HCT116 (cell line): ENCODE measurements around the gene SESN1. TPM values are rescaled to one million over a fixed set of nuclear protein-coding genes. Genes with fewer than 3 reads are reported as not detected.

Source experiments
- ATAC-seq: fragments of 200-7000 bp; cut with Tn5 transposase; 2 replicates; pipeline ENCODE4 v1.9.1; 2020; ENCODE audit warnings: mild to moderate bottlenecking, moderate library complexity
- BruUV-seq: library from RNA; stranded (reverse); fragments of 400-500 nt; replicated peaks from 2 replicates; lab custom pipeline; 2021; lab: Mats Ljungman, UMichigan
- CTCF ChIA-PET: fragments of 300-600 bp; sonication (Branson Sonifier 250); formaldehyde crosslinking; loops from one replicate; lab custom pipeline; 2021; ENCODE audit warnings: antibody characterized with exemption; lab: Charles Lee
- POLR2A ChIA-PET: fragments of 300-600, 350-600 bp; sonication (Branson Sonifier 250); formaldehyde crosslinking; loops from one replicate; lab custom pipeline; 2021; ENCODE audit warnings: antibody characterized with exemption; lab: Charles Lee
- RAD21 ChIA-PET, 2 experiments: fragments of 300-600 bp; sonication (Branson Sonifier 250); formaldehyde crosslinking; loops; one replicate each; lab custom pipeline; 2023; ENCODE audit warnings: low total read pairs in 2 of 2; ENCODE audit not compliant: uncharacterized antibody in 2 of 2, unreplicated experiment in 2 of 2, low non-redundant PET in 1 of 2; lab: Charles Lee
- DNase-seq: peaks from one replicate; pipeline ENCODE4 v3.0.0-alpha.2; 2010; ENCODE audit warnings: low read depth, low spot score
- H2AFZ ChIP-seq: fragments of 200-600 bp; shearing (Covaris generic), sonication (generic); 2 replicates; pipeline ENCODE4 v1.6.1; 2017; ENCODE audit warnings: low read depth, mixed run types, mixed read lengths, antibody characterized with exemption, low read length; ENCODE audit not compliant: poor library complexity, severe bottlenecking
- H3K27ac ChIP-seq: 2 replicates; pipeline ENCODE4 v1.5.1; 2012; ENCODE audit warnings: low read depth, low read length
- H3K27me3 ChIP-seq: fragments of 200-600 bp; sonication (generic); 2 replicates; pipeline ENCODE4 v1.6.1; 2016; ENCODE audit warnings: mixed run types, low read length, mixed read lengths; ENCODE audit not compliant: insufficient read depth
- H3K36me3 ChIP-seq, 2 experiments: fragments of 200-500 bp in 1 of 2; fragments of 200-600 bp in 1 of 2; sonication (Bioruptor generic) in 1 of 2; sonication (generic) in 1 of 2; 2 replicates each; pipeline versions ENCODE4 v1.5.1 to v1.6.1; 2014 to 2016; ENCODE audit warnings: low read length in 2 of 2, inconsistent platforms in 1 of 2, mixed read lengths in 1 of 2, mixed run types in 1 of 2; ENCODE audit not compliant: insufficient read depth in 2 of 2, control insufficient read depth in 1 of 2
- H3K4me1 ChIP-seq, 2 experiments: fragments of 200-600 bp in 1 of 2; sonication (generic) in 1 of 2; 2 replicates each; pipeline versions ENCODE4 v1.5.1 to v1.6.1; 2012 to 2017; ENCODE audit warnings: low read length in 2 of 2, inconsistent platforms in 1 of 2, mild to moderate bottlenecking in 1 of 2, mixed read lengths in 1 of 2, mixed run types in 1 of 2, moderate library complexity in 1 of 2; ENCODE audit not compliant: insufficient read depth in 2 of 2, control insufficient read depth in 1 of 2
- H3K4me2 ChIP-seq: fragments of 200-600 bp; sonication (generic); 2 replicates; pipeline ENCODE4 v1.6.1; 2017; ENCODE audit warnings: mixed run types, low read length, mixed read lengths
- H3K4me3 ChIP-seq, 2 experiments: fragments of 200-600 bp in 1 of 2; sonication (generic) in 1 of 2; replicated peaks in 1 of 2; 2 replicates each; pipeline ENCODE4 v1.5.1; 2011 to 2016; ENCODE audit warnings: low read length in 2 of 2, control low read depth in 1 of 2, low read depth in 1 of 2, mild to moderate bottlenecking in 1 of 2, mixed read lengths in 1 of 2, mixed run types in 1 of 2
- H3K79me2 ChIP-seq: fragments of 200-600 bp; sonication (generic); 2 replicates; pipeline ENCODE4 v1.6.1; 2017; ENCODE audit warnings: mild to moderate bottlenecking, mixed run types, low read length, moderate library complexity, mixed read lengths; ENCODE audit not compliant: insufficient read depth
- H3K9ac ChIP-seq: fragments of 200-600 bp; sonication (generic); 2 replicates; pipeline ENCODE4 v1.6.1; 2016; ENCODE audit warnings: low read length, mixed read lengths
- H3K9me2 ChIP-seq: fragments of 200-600 bp; sonication (generic), shearing (Covaris generic); 2 replicates; pipeline ENCODE4 v1.6.1; 2017; ENCODE audit warnings: mixed run types, mild to moderate bottlenecking, moderate library complexity; ENCODE audit not compliant: insufficient read depth
- H3K9me3 ChIP-seq, 2 experiments: fragments of 200-500 bp in 1 of 2; fragments of 200-600 bp in 1 of 2; sonication (Bioruptor generic) in 1 of 2; sonication (generic) in 1 of 2; 2 replicates each; pipeline ENCODE4 v1.6.1; 2014 to 2017; ENCODE audit warnings: low read length in 2 of 2, mixed read lengths in 2 of 2, inconsistent platforms in 1 of 2, low read depth in 1 of 2, mild to moderate bottlenecking in 1 of 2, mixed run types in 1 of 2, moderate library complexity in 1 of 2; ENCODE audit not compliant: control insufficient read depth in 1 of 2, insufficient read depth in 1 of 2
- H4K20me1 ChIP-seq: fragments of 200-600 bp; sonication (generic), shearing (Covaris generic); 2 replicates; pipeline ENCODE4 v1.6.1; 2017; ENCODE audit warnings: mixed run types, mild to moderate bottlenecking, moderate library complexity; ENCODE audit not compliant: insufficient read depth
- CEBPB ChIP-seq: IDR thresholded peaks from 2 replicates; pipeline ENCODE4 v1.6.1; 2012; ENCODE audit warnings: low read depth
- EGR1 ChIP-seq: IDR thresholded peaks from 2 replicates; pipeline ENCODE4 v1.6.1; 2012; ENCODE audit warnings: low read depth
- ELF1 ChIP-seq: IDR thresholded peaks from 2 replicates; pipeline ENCODE4 v1.6.1; 2012; ENCODE audit warnings: low read depth, borderline replicate concordance
- EZH2 ChIP-seq: fragments of 200-600 bp; sonication (generic); IDR thresholded peaks from 2 replicates; pipeline ENCODE4 v1.6.1; 2017; ENCODE audit warnings: antibody characterized with exemption, mixed run types
- EZH2phosphoT487 ChIP-seq: fragments of 200-600 bp; IDR thresholded peaks from 2 replicates; pipeline ENCODE4 v1.6.1; 2018; ENCODE audit warnings: antibody characterized with exemption, borderline replicate concordance
- JUND ChIP-seq: IDR thresholded peaks from 2 replicates; pipeline ENCODE4 v1.6.1; 2012
- POLR2AphosphoS5 ChIP-seq: IDR thresholded peaks from 2 replicates; pipeline ENCODE4 v1.6.1; 2011; ENCODE audit warnings: mild to moderate bottlenecking, low read depth, low read length, moderate library complexity
- RAD21 ChIP-seq: IDR thresholded peaks from 2 replicates; pipeline ENCODE4 v1.6.1; 2012; ENCODE audit warnings: low read depth, mild to moderate bottlenecking
- SIN3A ChIP-seq: IDR thresholded peaks from 2 replicates; pipeline ENCODE4 v1.6.1; 2012; ENCODE audit warnings: low read depth
- SRF ChIP-seq: IDR thresholded peaks from 2 replicates; pipeline ENCODE4 v1.6.1; 2012; ENCODE audit warnings: low read depth
- TCF7L2 ChIP-seq: IDR thresholded peaks from 2 replicates; pipeline ENCODE4 v1.7.0; 2011; ENCODE audit warnings: borderline replicate concordance, inconsistent platforms; ENCODE audit not compliant: insufficient read depth, insufficient read length; ENCODE audit errors: extremely low read depth
- ZNF274 ChIP-seq: fragments of 200-500 bp; sonication (Bioruptor generic); IDR thresholded peaks from 2 replicates; pipeline ENCODE4 v1.6.1; 2014; ENCODE audit warnings: mild to moderate bottlenecking, low read depth, low read length, inconsistent platforms
- intact Hi-C: fragments of 100-400 bp; cut with micrococcal nuclease; formaldehyde crosslinking; loops from 2 replicates; pipeline ENCODE4 v1.10.0; 2022
- total RNA-seq: library from RNA; stranded (reverse); gene quantifications from one replicate; pipeline ENCODE4 v1.2.1, GENCODE V29; 2021; ENCODE audit not compliant: unreplicated experiment
- TF ChIP-seq, protein P1 (sequence below): IDR thresholded peaks from 2 replicates; pipeline ENCODE4 v1.6.1; 2012
- TF ChIP-seq, protein P2 (sequence below): IDR thresholded peaks from 2 replicates; pipeline ENCODE4 v1.6.1; 2012; ENCODE audit warnings: low read depth

Gene SESN1
- total RNA-seq, 1 experiment from 2014 or later = 9.3 TPM

DNA sequence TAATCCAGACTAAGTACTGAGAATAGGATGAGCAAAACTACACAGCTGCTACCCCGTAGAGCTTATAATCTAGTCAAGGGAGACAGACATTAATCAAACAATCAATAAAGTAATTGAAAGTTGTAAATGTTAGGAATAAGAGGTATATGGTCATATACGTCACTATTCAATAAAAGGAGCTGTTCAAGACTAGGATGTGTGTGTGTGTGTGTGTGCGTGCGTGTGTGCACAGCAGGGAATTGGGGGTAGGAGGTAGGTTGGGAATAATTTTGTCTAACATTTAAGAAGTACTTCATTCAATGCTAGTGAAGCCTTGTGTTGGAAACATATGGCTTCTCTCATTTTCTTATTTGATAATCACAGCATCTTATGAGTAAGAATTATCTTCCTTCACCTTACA, 41.8 kb downstream of the SESN1 start:
- intact Hi-C loops = no loop called here
- Histone ChIP-seq H2AFZ (no peak overlapping the region), H4K20me1 (no peaks in the 10 kb centered on the region), H3K4me2 (no peak overlapping the region), H3K27me3 (no peaks in the 10 kb centered on the region), H3K9ac (no peak overlapping the region), H3K9me2 (no peaks in the 10 kb centered on the region), H3K36me3 (no peaks in the 10 kb centered on the region), H3K27ac (no peak overlapping the region), H3K4me3 (no peak overlapping the region), H3K4me1 (peaks cover 0 to 12% of the 10 kb centered on the region in 2 experiments; a peak in 2 of 4 replicates), H3K79me2 (no peaks in the 10 kb centered on the region), H3K9me3 (no peaks in the 10 kb centered on the region)
- no peak for DNase-seq
- no peak for ATAC-seq
- CTCF ChIA-PET = no interaction called here
- RAD21 ChIA-PET = no interaction called here
- POLR2A ChIA-PET = no interaction called here
- no TSS peak for BruUV-seq
- TF ChIP-seq, protein P1, sequence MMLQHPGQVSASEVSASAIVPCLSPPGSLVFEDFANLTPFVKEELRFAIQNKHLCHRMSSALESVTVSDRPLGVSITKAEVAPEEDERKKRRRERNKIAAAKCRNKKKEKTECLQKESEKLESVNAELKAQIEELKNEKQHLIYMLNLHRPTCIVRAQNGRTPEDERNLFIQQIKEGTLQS = no peak

DNA sequence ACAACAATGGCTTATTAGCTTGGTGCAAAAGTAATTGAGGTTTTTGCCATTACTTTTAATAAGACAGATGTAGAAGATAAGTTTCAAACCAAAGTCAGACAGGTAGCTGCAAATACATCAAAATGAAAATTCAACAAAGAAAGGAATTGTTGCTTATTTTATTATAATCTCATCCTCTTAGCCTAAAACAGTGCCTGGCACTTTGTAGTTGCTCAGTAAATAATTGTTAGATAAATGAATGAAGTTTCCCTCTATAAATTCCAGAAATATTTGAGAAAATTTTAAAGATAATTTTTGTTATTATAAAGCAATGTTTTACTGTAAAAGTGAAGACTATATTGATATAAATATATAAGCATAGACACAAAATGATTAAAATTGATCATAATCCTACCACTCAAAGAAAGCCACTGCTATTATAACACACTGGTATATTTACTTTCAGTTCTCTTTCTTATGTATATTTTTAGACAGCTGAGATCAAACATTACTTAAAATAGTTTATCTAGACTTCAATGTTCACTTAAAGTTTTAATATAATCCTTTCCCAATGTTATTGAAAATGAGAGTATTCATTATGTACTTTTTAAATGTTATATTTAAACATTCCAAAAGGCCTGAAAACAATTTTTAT, 42.5 kb downstream of the SESN1 start:
- BruUV-seq = no TSS peak
- POLR2A ChIA-PET = no interaction called here
- Histone ChIP-seq H3K4me3 (no peak overlapping the region), H4K20me1 (no peaks in the 10 kb centered on the region), H3K9me3 (no peaks in the 10 kb centered on the region), H3K9me2 (no peaks in the 10 kb centered on the region), H3K27ac (no peak overlapping the region), H3K27me3 (no peaks in the 10 kb centered on the region), H3K79me2 (no peaks in the 10 kb centered on the region), H3K4me1 (peaks cover 0 to 12% of the 10 kb centered on the region in 2 experiments; a peak in 2 of 4 replicates), H3K36me3 (no peaks in the 10 kb centered on the region), H3K4me2 (no peak overlapping the region), H3K9ac (no peak overlapping the region), H2AFZ (no peak overlapping the region)
- RAD21 ChIA-PET = no interaction called here
- intact Hi-C loops = no loop called here
- ATAC-seq = no peak
- CTCF ChIA-PET = no interaction called here
- no peak for DNase-seq
- TF ChIP-seq EGR1 = no peak
- no peak for TF ChIP-seq ZNF274
- TF ChIP-seq, protein P2, sequence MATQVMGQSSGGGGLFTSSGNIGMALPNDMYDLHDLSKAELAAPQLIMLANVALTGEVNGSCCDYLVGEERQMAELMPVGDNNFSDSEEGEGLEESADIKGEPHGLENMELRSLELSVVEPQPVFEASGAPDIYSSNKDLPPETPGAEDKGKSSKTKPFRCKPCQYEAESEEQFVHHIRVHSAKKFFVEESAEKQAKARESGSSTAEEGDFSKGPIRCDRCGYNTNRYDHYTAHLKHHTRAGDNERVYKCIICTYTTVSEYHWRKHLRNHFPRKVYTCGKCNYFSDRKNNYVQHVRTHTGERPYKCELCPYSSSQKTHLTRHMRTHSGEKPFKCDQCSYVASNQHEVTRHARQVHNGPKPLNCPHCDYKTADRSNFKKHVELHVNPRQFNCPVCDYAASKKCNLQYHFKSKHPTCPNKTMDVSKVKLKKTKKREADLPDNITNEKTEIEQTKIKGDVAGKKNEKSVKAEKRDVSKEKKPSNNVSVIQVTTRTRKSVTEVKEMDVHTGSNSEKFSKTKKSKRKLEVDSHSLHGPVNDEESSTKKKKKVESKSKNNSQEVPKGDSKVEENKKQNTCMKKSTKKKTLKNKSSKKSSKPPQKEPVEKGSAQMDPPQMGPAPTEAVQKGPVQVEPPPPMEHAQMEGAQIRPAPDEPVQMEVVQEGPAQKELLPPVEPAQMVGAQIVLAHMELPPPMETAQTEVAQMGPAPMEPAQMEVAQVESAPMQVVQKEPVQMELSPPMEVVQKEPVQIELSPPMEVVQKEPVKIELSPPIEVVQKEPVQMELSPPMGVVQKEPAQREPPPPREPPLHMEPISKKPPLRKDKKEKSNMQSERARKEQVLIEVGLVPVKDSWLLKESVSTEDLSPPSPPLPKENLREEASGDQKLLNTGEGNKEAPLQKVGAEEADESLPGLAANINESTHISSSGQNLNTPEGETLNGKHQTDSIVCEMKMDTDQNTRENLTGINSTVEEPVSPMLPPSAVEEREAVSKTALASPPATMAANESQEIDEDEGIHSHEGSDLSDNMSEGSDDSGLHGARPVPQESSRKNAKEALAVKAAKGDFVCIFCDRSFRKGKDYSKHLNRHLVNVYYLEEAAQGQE = no peak
- no peak for TF ChIP-seq ELF1
- no peak for TF ChIP-seq EZH2
- TF ChIP-seq TCF7L2 = no peak
- TF ChIP-seq CEBPB = no peak
- TF ChIP-seq SIN3A = no peak
- TF ChIP-seq EZH2phosphoT487 = no peak
- TF ChIP-seq, protein P1 = no peak
- TF ChIP-seq POLR2AphosphoS5 = no peak
- no peak for TF ChIP-seq JUND
- no peak for TF ChIP-seq SRF
- TF ChIP-seq RAD21 = no peak
- TF ChIP-seq, all 23 proteins: peak for 0
